Esophagus muscularis mucosa (tissue), 4 donors: Measurements from ENCODE around the gene NAV3.

Experiments used
- CTCF ChIP-seq, 3 experiments: fragments of 200-600 bp in 2 of 3; fragments of 450-650 bp in 1 of 3; sonication (generic) in 2 of 3; IDR thresholded peaks; one replicate each; pipeline ENCODE4 v1.5.1; 2017 to 2019; ENCODE audit warnings: antibody characterized with exemption in 3 of 3, mild to moderate bottlenecking in 2 of 3, moderate library complexity in 1 of 3
- EP300 ChIP-seq: sonication (generic); formaldehyde crosslinking; IDR thresholded peaks from one replicate; pipeline ENCODE4 v1.6.1; 2017; ENCODE audit warnings: antibody characterized with exemption
- POLR2A ChIP-seq: fragments of 450-650 bp; IDR thresholded peaks from one replicate; pipeline ENCODE4 v1.6.1; 2017; ENCODE audit warnings: antibody characterized with exemption, moderate library complexity, mild to moderate bottlenecking, low read depth
- POLR2AphosphoS5 ChIP-seq, 2 donors: sonication (generic); formaldehyde crosslinking; IDR thresholded peaks; one replicate each; pipeline ENCODE4 v1.6.1; 2017; ENCODE audit warnings: antibody characterized with exemption in 2 of 2

- no peak for TF ChIP-seq CTCF (IDR thresholded peaks at IDR 0.05)
- no peak for TF ChIP-seq EP300
- no peak for TF ChIP-seq POLR2A
- no peak for TF ChIP-seq POLR2AphosphoS5 (IDR thresholded peaks at IDR 0.05)
Observed at GRCh38 chr12:77949943-77950342, 119.2 kb downstream of the NAV3 start.
